ENCODE results near the gene CEP104.
A peak's percentile ranks its signal among the peaks of the same experiment; 100 is the strongest.

CEP104 gene

GRCh38 chr1:3795453-3796214 lies 61.4 kb downstream of the CEP104 start:
- no peak for DNase-seq

- DNase-seq = no peak
Measured at GRCh38 chr1:3790952-3791351, 66.1 kb downstream of the CEP104 start.

DNA sequence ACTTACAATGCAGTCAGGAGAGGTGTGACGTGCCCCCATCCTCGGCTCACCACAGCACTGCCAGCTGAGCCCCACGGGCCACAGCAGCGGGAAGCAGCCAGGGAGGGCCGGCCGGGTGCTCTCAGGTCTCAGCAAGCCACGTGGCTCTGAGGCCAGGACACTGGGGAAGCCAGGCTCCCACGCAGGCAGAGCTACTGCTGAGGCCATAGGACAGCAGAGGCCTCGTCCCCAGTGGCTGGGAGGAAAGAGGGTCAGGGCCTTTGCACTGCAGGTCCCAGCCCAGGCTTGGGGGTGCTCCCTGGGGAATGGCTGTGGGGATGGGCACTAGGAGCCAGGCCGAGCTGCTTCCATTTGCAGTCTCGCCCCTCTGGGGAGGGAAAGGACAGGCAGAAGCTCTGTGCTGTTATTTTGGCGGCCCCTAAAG lies 66.5 kb downstream of the CEP104 start:
- DNase-seq = no peak

- DNase-seq = no peak
Measured at GRCh38 chr1:3789421-3790300, 67.3 kb downstream of the CEP104 start.

GRCh38 chr1:3788756-3789420 lies 68.1 kb downstream of the CEP104 start:
- no peak for DNase-seq

DNA sequence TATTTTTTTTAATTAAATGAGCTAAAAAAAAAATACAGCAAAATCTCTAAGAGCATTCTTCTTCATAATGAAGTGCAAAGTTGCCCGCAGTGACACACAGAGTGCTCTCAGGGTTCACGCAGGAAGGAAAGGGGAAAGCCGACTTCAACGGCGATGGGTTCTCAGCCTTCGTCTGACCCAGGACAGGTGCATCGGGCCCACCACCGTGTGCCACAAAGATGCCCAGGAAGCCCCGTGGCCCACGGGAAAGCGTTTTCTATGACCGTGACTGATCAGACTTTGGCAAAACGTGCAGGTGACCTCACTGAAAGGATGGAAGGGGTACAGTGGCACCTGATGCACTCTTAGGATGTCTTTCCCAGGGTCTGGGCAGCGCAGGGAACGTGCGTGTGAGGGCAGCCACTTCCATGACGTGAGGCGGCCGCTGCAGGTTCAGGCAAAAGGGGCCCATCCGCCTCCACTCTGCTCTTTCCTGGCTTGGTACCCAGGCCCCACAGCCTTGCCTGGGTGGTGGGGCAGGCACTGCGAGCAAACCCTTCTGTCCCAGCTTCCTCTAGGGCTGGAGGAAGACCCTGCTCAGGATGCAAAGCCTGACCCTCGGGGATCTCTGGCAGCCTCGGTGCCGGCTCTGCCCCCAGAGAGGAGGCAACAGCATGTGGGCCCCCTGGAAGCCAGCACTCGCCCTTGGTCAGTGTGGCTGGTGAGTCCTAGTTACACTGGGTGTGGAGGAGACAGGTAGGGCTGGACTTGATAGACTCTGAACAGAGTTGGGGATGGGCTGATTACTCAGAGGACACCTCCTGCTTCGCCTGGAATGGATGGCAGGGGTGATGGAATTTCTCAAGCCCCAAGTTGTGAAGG lies 69.0 kb downstream of the CEP104 start:
- DNase-seq = no peak

- no peak for DNase-seq
Measured at GRCh38 chr1:3787349-3787715, 69.7 kb downstream of the CEP104 start.

- no peak for DNase-seq
Measured at GRCh38 chr1:3786468-3787348, 70.3 kb downstream of the CEP104 start.

DNA sequence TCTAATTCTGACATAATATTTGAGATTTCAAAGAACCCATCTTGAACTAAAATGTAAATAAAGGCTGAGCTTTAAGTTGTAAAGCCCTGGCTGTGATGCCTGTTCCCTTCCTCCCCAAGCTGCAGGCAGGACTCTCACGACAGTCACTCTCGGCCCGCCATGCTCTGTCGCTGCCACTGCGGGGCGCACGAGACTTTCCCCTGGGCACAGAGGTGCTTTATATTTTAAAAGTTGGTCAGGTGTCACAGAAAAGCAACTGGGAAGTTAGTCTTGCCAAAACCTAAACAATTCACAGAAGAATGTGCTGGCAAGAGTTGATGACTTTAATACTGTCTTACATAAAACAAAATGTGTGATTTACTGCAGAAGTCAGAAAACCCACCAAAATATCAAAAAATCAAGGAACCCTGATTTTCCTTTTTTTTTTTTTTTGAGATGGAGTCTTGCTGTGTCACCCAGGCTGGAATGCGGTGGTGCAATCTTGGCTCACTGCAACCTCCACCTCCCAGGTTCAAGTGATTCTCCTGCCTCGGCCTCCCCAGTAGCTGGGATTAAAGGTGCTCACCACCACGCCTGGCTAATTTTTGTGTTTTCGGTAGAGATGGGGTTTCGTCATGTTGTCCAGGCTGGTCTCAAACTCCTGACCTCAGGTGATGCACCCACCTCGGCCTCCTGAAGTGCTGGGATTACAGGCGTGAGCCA lies 71.4 kb downstream of the CEP104 start:
- peak; percentile 58 for DNase-seq

DNA sequence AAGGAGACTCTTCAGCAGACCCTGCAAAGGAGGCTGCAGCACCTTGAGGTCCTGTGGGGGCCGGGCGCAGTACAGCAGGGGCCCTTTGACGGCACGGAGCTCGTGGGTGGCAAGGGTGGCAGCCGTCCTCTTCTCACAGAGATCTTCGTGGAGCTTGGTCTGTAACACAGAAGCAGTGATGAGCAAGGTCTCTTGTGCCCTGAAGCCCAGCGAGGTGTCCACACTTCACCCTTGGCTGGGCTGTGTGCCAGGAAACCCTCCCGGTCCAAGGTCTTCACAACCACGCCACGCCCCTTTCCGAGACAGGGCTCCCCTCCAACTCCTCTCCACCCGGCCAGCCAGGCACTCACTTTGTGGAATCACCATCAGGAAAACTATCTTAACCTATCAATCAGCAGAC lies 72.0 kb downstream of the CEP104 start:
- DNase-seq = no peak

GRCh38 chr1:3783651-3784474 lies 73.1 kb downstream of the CEP104 start:
- DNase-seq = no peak

- no peak for DNase-seq
Measured at GRCh38 chr1:3780901-3781300, 76.1 kb downstream of the CEP104 start.

- DNase-seq = no peak
Measured at GRCh38 chr1:3779912-3780416, 77.0 kb downstream of the CEP104 start.

GRCh38 chr1:3779265-3779911 lies 77.6 kb downstream of the CEP104 start:
- peak; percentile 6 for DNase-seq

DNA sequence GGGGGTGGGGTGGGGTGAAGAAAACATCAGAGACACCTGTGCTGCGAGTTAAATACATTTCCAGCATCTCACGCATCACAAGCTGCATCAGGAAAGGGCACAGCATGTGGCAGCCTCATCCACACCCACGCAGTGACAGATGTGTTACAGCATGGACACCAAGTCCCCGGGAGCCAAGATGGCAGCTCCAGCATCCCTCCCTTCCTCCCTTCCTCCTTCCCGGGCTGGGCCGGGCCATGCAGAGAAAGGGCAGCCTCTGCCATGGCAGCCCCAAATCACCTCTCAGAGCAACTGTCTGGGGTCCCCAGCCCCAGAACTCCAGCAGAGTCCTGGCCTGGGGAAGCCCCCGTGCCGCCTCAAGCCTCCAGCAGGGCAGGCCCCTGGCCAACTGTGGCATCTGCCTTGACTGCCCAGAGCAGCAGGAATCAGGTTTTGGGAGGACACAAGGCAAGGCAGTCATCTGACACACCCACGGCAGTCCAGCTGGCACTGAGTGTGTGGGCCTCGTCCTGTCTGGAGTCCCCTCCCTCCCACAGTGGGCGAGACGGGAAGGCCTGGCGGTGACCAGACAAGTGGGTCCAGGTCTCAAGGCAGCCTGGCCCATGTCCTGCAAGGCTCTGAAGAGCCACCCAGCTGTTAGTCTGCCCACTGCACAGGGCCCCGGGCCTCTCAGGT lies 78.3 kb downstream of the CEP104 start:
- no peak for DNase-seq

- no peak for DNase-seq
Measured at GRCh38 chr1:3777647-3778589, 79.1 kb downstream of the CEP104 start.

DNA sequence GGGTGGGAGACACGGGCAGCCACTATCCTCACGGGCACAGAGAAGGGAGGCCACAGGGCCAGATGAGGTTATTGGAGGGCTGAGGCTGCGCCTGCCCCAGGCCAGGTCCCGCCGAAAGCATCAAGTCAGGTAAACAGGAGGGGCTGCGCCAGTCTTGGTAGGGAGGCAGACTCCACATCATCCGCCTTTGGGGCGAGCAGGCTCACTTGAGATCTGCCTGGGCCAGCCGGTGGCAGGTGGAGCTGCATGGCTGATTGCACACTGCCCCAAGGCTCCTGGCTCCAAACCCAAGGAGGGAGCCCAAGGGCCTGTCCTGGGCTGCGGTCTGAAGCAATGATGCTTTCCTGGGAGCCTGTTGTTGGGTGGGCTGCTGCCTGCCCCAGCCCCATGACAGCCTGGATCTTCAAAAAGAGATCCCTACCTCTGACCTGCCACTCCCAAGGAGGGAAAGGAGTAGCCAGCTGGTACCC lies 79.9 kb downstream of the CEP104 start:
- peak; percentile 2 for DNase-seq

Measured in OCI-M1 (cell line).